Fibroblast of the conjunctiva (primary cell): ENCODE data around the gene GSTM3.
A peak's percentile ranks its signal among the peaks of the same experiment; 100 is the strongest.
"Not testable (repeated sequence)": the region's sequence is repeated elsewhere in the genome, so short reads cannot be mapped to it uniquely, and the experiment has no call there.

Source experiments
- DNase-seq: peaks from one replicate; pipeline ENCODE4 v3.0.0-alpha.2; 2010; ENCODE audit warnings: low read depth

Gene GSTM3

GRCh38 chr1:109726007-109726406 is 14.8 kb downstream of the GSTM3 start:
- DNase-seq: no peak

- no peak for DNase-seq
Observed at GRCh38 chr1:109725510-109725909, 15.3 kb downstream of the GSTM3 start.

- DNase-seq: no peak
Observed at GRCh38 chr1:109724933-109725332, 15.9 kb downstream of the GSTM3 start.

GRCh38 chr1:109722908-109723691 is 17.7 kb downstream of the GSTM3 start:
- DNase-seq: no peak

GRCh38 chr1:109721971-109722370 is 18.9 kb downstream of the GSTM3 start:
- DNase-seq: no peak

GRCh38 chr1:109721042-109721441 is 19.8 kb downstream of the GSTM3 start:
- no peak for DNase-seq

GRCh38 chr1:109719337-109719837 is 21.5 kb downstream of the GSTM3 start:
- peak; percentile 24 for DNase-seq

GRCh38 chr1:109718495-109718894 is 22.3 kb downstream of the GSTM3 start:
- no peak for DNase-seq

GRCh38 chr1:109717729-109718128 is 23.1 kb downstream of the GSTM3 start:
- no peak for DNase-seq

- DNase-seq: no peak
Observed at GRCh38 chr1:109716570-109717090, 24.2 kb downstream of the GSTM3 start.

- DNase-seq: no peak
Observed at GRCh38 chr1:109716121-109716520, 24.7 kb downstream of the GSTM3 start.

- DNase-seq: no peak
Observed at GRCh38 chr1:109714661-109715372, 26.0 kb downstream of the GSTM3 start.

- DNase-seq: no peak
Observed at GRCh38 chr1:109713636-109714035, 27.2 kb downstream of the GSTM3 start.

GRCh38 chr1:109712321-109712864 is 28.4 kb downstream of the GSTM3 start:
- no peak for DNase-seq

GRCh38 chr1:109711593-109712320 is 29.1 kb downstream of the GSTM3 start, which contains the start of gene GSTM5:
Gene GSTM5 (plus strand): TSS chr1:109712251. CDS start chr1:109712313, 62 bp downstream.
- not testable (repeated sequence) for DNase-seq

- not testable (repeated sequence) for DNase-seq
Observed at GRCh38 chr1:109709822-109710221, 31.0 kb downstream of the GSTM3 start.

GRCh38 chr1:109708949-109709348 is 31.9 kb downstream of the GSTM3 start:
- DNase-seq: not testable (repeated sequence)

- DNase-seq: no peak
Observed at GRCh38 chr1:109705411-109705810, 35.4 kb downstream of the GSTM3 start.

- DNase-seq: no peak
Observed at GRCh38 chr1:109704173-109704572, 36.7 kb downstream of the GSTM3 start.

- DNase-seq: not testable (repeated sequence)
Observed at GRCh38 chr1:109702940-109703339, 37.9 kb downstream of the GSTM3 start.

- not testable (repeated sequence) for DNase-seq
Observed at GRCh38 chr1:109697861-109698260, 43.0 kb downstream of the GSTM3 start.

- DNase-seq: no peak
Observed at GRCh38 chr1:109697066-109697465, 43.8 kb downstream of the GSTM3 start.
